Measurements from ENCODE around the gene RIOK2. TPM values are rescaled to one million over a fixed set of nuclear protein-coding genes. Genes with fewer than 3 reads are reported as not detected.
"Not testable (repeated sequence)": the region's sequence is repeated elsewhere in the genome, so short reads cannot be mapped to it uniquely, and the experiment has no call there.

RIOK2 gene
- total RNA-seq: 17.9 TPM

- intact Hi-C loops (cut with DNase I): loop anchor here (5.0 kb wide), 1 partner anchor 1541 kb away; no protein-coding TSS in a partner anchor
- peak; percentile 93 for DNase-seq (ENCODE audit: low spot score)
- peak; percentile 98 for ATAC-seq
Measured at GRCh38 chr5:97183100-97183929, at the start of gene RIOK2. Gene RIOK2 (minus strand): TSS chr5:97183247. CDS start chr5:97183191, 56 bp downstream.

GRCh38 chr5:97231025-97231636 lies 48.1 kb upstream of the RIOK2 start:
- DNase-seq (ENCODE audit: low spot score): no peak
- peak; percentile 91 for ATAC-seq
- intact Hi-C loops (cut with DNase I): no loop called here

DNA sequence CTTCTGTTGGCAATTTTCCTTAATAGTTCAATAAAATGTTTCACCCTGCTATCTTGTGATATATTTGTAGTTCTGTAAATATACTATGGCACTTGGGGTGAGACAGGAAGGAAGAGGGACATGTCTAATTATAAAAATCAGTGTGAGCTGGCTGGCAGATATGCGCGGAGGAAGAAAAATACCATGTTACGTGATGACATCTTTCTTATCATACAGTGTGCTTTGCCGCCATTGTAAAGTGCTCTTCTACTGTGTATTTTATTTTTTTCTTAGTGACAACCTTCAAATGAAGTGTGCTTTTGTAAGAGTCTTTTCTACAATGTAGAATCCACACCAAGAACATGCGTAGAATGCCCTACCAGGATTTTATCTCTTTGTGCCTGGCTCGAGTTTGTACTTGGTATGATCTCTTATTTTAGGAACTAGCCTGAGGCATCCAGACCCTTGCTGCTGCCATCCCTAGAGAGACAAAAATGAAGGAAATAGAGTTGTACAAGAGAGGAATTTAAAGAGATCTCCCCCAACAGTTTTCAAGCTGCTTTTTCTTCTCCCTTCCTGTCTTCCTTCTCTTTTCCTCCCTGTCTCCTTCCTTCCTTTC lies 46.7 kb upstream of the RIOK2 start:
- intact Hi-C loops (cut with DNase I): no loop called here
- no peak for DNase-seq (ENCODE audit: low spot score)
- no peak for ATAC-seq

DNA sequence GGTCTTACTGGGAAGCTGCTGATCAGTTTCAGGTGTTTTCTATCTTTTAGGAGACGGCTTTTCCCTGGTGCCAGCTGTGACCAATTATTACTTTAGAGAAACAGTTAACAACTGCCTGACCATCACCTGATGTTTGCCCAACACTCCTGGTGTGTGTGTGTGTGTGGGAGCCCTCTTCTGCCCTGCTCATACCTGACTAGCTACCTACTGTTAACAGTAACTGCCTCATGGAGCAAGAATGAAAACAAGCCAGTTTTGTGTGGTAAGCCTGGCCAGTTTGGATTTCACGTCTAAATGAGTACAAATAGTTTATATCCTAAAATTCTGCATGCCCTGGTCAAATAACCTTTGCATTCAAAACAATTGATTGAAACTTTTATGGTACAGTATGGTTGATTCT lies 46.1 kb upstream of the RIOK2 start:
- intact Hi-C loops (cut with DNase I): no loop called here
- ATAC-seq (no peak), DNase-seq (ENCODE audit: low spot score) (no peak)

DNA sequence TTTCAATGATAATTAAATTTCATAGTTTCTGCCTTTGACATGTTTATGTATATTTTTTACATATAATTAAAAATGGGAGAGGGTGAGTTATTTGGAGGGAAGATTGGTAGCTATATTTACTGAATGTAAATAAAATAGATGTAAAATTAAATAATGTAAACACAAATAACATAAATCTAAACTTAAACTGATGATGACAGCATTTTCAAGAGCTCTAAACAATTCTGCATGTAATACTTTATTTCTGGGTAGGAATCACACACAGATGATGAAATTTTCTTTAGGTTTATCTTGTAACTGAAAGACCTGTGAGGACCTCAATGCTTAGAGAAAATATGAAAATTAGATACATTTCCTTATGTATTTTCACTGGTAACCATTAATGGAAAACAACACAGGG lies 42.2 kb upstream of the RIOK2 start:
- ATAC-seq (no peak), DNase-seq (ENCODE audit: low spot score) (no peak)
- intact Hi-C loops (cut with DNase I): no loop called here

- DNase-seq (ENCODE audit: low spot score) (no peak), ATAC-seq (no peak)
- intact Hi-C loops (cut with DNase I): no loop called here
Measured at GRCh38 chr5:97224112-97224750, 41.2 kb upstream of the RIOK2 start.

- no peak for DNase-seq (ENCODE audit: low spot score)
- intact Hi-C loops (cut with DNase I): no loop called here
- ATAC-seq: no peak
Measured at GRCh38 chr5:97223596-97223995, 40.5 kb upstream of the RIOK2 start.

DNA sequence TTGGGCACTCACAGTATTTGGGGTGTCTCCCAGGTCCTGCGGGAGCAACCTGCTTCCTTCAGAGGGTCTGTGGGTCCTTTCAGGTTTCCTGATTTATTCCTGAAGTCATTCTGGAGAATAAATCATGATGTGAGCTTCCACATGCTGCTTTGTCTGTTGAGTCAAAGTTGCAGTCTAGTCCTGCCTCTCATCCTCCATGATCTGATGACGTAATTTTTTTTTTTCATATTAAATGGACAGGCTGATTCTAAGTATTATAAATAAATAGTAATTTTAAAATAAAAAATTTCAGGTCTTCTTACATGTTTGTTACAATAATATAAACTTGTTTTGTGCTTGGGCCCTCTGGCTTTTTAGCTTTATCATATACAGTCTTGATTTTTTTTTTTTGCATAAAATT lies 26.3 kb upstream of the RIOK2 start:
- ATAC-seq (no peak), DNase-seq (ENCODE audit: low spot score) (no peak)
- intact Hi-C loops (cut with DNase I): no loop called here

DNA sequence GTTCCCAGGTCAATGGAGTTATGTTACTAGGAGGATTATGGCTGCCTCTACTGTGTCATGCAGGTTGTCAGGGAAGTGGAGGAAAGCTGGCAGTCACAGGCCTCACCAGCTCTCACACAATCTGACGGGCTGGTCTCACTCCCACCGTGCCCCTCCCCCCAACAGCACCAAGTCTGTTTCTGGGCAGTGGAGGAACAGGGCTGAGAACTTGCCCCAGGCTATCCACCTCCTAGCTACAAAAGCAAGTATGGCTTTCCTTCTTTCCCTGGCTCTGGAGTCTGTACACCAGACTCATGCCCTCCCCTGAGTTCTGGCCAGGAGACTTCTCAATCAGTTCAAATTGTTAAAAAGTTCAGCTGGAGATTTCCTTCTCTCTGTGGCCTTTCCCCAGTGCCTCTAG lies 25.7 kb upstream of the RIOK2 start:
- no peak for ATAC-seq
- intact Hi-C loops (cut with DNase I): no loop called here
- no peak for DNase-seq (ENCODE audit: low spot score)

DNA sequence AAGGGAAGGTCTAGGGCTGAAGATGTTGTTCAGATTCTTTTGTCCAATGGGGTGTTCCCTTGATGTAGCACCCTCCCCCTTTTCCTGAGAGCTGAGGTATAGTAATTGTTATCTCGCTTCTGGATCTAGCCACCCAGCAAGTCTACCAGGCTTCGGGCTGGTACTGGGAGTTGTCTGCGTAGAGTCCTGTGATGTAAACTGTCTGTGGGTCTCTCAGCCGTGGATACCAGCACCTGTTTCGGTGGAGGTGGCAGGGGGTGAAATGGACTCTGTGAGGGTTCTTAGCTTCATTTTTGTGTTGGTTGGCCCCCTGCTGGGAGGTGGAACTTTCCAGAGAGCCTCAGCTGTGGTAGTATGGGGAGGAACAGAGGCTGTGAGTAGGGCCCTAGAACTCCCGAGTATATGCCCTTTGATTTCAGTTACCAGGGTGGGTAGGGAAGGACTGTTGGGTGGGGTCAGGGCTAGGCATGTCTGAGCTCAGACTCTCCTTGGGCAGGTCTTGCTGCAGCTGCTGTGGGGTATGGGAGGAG lies 25.2 kb upstream of the RIOK2 start:
- intact Hi-C loops (cut with DNase I): no loop called here
- no peak for DNase-seq (ENCODE audit: low spot score)
- ATAC-seq: no peak

DNA sequence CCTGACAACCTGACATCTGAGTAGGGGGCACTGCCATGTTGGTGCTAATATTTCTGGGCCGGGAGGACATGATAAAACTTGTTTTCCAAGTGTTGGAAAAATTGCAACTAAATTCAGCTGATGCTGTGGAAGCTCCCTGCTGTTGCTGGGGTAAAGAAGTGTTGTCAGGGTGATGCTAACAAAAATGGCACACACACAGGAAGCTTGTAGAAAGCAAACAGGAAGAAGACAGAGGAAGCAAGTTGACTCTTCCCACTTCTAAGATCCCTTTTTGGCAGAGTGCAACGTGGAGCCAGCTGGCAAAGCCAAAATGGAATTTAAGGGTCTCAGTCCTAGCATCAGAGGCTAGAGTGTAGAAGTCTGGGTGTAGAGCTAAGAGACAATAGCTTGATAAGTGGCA lies 11.3 kb upstream of the RIOK2 start:
- DNase-seq (ENCODE audit: low spot score) (no peak), ATAC-seq (no peak)
- intact Hi-C loops (cut with DNase I): no loop called here

DNA sequence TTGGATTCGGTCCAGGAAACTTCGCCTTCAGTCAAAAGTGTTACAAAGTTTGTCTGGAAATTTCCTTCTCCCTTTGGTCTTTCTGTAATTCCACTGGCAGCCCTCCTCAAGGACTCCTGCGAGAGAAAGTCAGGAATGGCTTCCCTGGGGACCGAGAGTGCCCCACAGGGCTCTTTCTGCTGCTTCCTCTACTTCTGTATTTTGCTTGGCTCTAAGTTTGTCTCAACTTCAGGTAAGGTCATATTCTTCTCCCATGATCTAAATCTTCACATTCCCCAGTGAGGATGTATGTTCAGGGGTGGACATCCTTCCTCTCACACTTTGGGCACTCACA lies 10.3 kb upstream of the RIOK2 start:
- no peak for ATAC-seq
- DNase-seq (ENCODE audit: low spot score): no peak
- intact Hi-C loops (cut with DNase I): no loop called here

- intact Hi-C loops (cut with DNase I): no loop called here
- ATAC-seq: no peak
- DNase-seq (ENCODE audit: low spot score): no peak
Measured at GRCh38 chr5:97192580-97193354, 9.7 kb upstream of the RIOK2 start.

DNA sequence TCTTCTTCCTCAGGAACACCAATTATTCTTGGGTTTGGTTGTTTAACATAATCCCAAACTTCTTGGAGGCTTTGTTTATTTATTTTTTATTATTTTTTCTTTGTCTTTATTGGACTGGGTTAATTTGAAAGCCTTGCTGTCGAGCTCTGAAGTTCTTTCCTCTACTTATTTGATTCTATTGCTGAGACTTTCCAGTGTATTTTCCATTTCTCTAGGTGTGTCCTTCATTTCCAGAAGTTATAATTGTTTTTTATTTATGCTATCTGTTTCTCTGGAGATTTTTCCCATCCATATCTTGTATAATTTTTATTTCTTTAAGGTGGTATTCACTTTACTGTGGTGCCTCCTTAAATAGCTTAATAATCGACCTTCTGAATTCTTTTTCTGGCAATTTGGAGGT lies 8.8 kb upstream of the RIOK2 start:
- DNase-seq (ENCODE audit: low spot score): no peak
- intact Hi-C loops (cut with DNase I): no loop called here
- no peak for ATAC-seq

DNA sequence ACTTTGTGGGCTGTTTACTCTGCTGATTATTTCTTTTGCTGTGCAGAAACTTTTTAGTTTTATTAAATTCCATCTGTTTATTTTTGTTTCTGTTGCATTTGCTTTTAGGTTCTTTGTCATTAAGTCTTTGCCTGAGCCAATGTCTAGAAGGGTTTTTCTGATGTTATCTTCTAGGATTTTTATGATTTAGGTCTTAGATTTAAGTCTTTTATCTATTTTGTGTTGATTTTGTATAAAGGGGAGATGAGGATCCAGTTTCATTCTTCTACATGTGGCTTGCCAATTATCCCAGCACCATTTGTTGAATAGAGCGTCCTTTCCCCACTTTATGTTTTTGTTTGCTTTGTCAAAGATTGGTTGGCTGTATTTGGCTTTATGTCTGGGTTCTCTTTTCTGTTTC lies 6.5 kb upstream of the RIOK2 start:
- DNase-seq (ENCODE audit: low spot score); intact Hi-C loops (cut with DNase I); ATAC-seq: not testable (repeated sequence)

- intact Hi-C loops (cut with DNase I): loop anchor here (5.0 kb wide), 1 partner anchor 1542 kb away; no protein-coding TSS in a partner anchor
- no peak for ATAC-seq
- DNase-seq (ENCODE audit: low spot score): no peak
Measured at GRCh38 chr5:97183930-97184213, 825 bp upstream of the RIOK2 start.

DNA sequence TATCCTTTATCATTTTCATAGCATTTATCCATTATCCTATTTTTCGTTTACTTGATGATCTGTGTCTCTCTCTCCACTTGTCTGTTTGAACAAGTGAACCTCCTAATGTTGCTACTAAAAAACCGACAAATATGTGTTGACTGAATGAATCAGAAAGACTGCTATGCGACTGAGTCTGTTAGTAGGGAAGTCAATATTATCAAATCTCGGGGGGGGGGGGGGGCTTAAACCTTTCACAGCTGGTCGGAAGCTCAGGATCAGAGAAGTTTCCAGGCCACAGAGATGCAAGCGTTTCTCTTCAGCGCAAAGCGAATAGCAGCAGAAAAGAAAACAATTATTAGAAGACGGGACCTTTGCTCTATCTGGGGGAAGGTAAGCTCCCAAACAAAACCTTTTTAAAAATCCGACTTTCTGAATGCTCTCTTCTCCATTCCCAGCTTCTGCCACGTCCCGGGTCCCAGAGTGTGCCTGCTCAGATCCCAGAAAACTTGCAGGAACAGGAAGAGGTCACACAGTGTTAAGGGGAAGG lies 412 bp downstream of the RIOK2 start:
- ATAC-seq (no peak), DNase-seq (ENCODE audit: low spot score) (no peak)
- intact Hi-C loops (cut with DNase I): loop anchor here (5.0 kb wide), 1 partner anchor 1540 kb away; no protein-coding TSS in a partner anchor

DNA sequence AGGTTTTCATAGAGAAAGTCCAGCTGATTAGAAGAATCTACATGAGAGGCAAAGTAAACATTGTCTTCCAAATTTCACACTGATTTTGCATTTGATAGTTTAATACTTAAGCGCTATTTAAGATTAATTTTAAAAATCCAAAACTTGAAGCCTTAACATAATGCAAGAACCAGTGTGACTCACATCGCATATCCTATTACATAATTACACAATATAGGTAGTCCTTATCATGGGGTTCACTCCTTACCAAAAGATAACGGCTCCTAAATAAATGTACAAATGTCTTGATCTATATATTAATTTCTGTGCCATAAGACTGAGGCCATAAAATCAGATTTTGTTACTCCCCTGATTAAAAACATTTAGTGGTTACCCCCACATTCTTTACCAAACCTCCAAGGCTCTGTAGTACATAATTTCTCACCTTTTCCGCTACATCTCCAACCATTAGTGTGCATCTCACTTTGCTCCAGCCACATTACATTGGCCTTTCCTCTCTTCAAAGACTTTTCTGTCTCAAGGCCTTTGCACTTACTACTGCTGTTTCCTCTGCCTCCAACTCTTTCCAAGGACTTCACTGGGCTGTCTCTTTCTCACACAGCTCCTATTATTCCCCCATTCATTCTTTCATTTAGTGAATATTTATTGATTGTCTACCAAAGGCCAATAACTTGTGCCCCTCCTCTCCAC lies 1.0 kb downstream of the RIOK2 start:
- intact Hi-C loops (cut with DNase I): loop anchor here (5.0 kb wide), 1 partner anchor 1540 kb away; no protein-coding TSS in a partner anchor
- ATAC-seq (no peak), DNase-seq (ENCODE audit: low spot score) (no peak)

All from sciatic nerve (tissue), 2 donors.